CD4-positive, CD25-positive, alpha-beta regulatory T cell (primary cell): Measurements from ENCODE around the gene NTRK3. TPM values are rescaled to one million over a fixed set of nuclear protein-coding genes. Genes with fewer than 3 reads are reported as not detected.

ENCODE experiments used
- ATAC-seq, 2 donors: fragments of 150-1000 bp; cut with Tn5 transposase; one replicate each; pipeline ENCODE4 v1.10.0; 2021; ENCODE audit warnings: low read depth in 2 of 2, moderate number of reproducible peaks in 2 of 2, moderate library complexity in 1 of 2
- DNase-seq, 3 donors: peaks; one replicate each; pipeline versions ENCODE4 v3.0.0 to v3.0.0-alpha.2; 2012 to 2022; ENCODE audit warnings: mixed read lengths in 1 of 3
- H3K27ac ChIP-seq: one replicate; pipeline ENCODE4 v1.7.0; 2013; ENCODE audit warnings: mild to moderate bottlenecking, low read length; ENCODE audit not compliant: insufficient read depth, poor library complexity, severe bottlenecking
- H3K27me3 ChIP-seq: one replicate; pipeline ENCODE4 v1.7.0; 2013; ENCODE audit warnings: low read length; ENCODE audit not compliant: control insufficient read depth, insufficient read depth
- H3K36me3 ChIP-seq: one replicate; pipeline ENCODE4 v1.7.0; 2013; ENCODE audit warnings: mild to moderate bottlenecking, low read length, moderate library complexity; ENCODE audit not compliant: control insufficient read depth, insufficient read depth
- H3K4me1 ChIP-seq: 2 replicates; pipeline ENCODE4 v1.7.0; 2013; ENCODE audit warnings: mild to moderate bottlenecking, low read length; ENCODE audit not compliant: insufficient read depth, control insufficient read depth, poor library complexity, severe bottlenecking
- H3K4me3 ChIP-seq: one replicate; pipeline ENCODE4 v1.7.0; 2013; ENCODE audit warnings: low read depth, mild to moderate bottlenecking, low read length, moderate library complexity
- H3K9me3 ChIP-seq, 2 experiments: 1 replicate in 1 of 2; 2 replicates in 1 of 2; pipeline ENCODE4 v1.7.0; 2013; ENCODE audit warnings: low read length in 2 of 2, mild to moderate bottlenecking in 1 of 2, moderate library complexity in 1 of 2; ENCODE audit not compliant: control insufficient read depth in 2 of 2
- H3K27ac Mint-ChIP-seq, 3 donors: one replicate each; pipeline ENCODE4 v1.8.0; 2020 to 2022; ENCODE audit warnings: mild to moderate bottlenecking in 3 of 3, mixed read lengths in 3 of 3, moderate library complexity in 2 of 3
- H3K27me3 Mint-ChIP-seq: one replicate; pipeline ENCODE4 v1.8.0; 2022; ENCODE audit warnings: mild to moderate bottlenecking, mixed read lengths
- H3K36me3 Mint-ChIP-seq: one replicate; pipeline ENCODE4 v1.8.0; 2020; ENCODE audit warnings: mixed read lengths
- H3K4me1 Mint-ChIP-seq, 4 donors: one replicate each; pipeline ENCODE4 v1.8.0; 2020 to 2022; ENCODE audit warnings: mixed read lengths in 4 of 4, mild to moderate bottlenecking in 1 of 4
- H3K4me3 Mint-ChIP-seq, 4 donors: one replicate each; pipeline ENCODE4 v1.8.0; 2020 to 2022; ENCODE audit warnings: mild to moderate bottlenecking in 4 of 4, mixed read lengths in 4 of 4, moderate library complexity in 3 of 4
- H3K9me3 Mint-ChIP-seq, 7 donors: one replicate each; pipeline ENCODE4 v1.8.0; 2020 to 2022; ENCODE audit warnings: mixed read lengths in 7 of 7, mild to moderate bottlenecking in 3 of 7, moderate library complexity in 2 of 7
- polyA plus RNA-seq, 4 donors: library from polyadenylated mRNA; unstranded; fragments of 300-500 nt; fragmentation: Illumina TruSeq; gene quantifications; one replicate each; pipeline ENCODE4 v1.2.3, GENCODE V29; 2021
- total RNA-seq: library from RNA; stranded (reverse); gene quantifications from one replicate; pipeline ENCODE4 v1.2.3, GENCODE V29; 2022

Gene NTRK3
- total and polyA plus RNA-seq, 5 donors from 2014 or later = not detected

- no peaks in the 10 kb centered on the region for H3K4me1 ChIP-seq
- no peaks in the 10 kb centered on the region for H3K9me3 ChIP-seq
- no peak for ATAC-seq
- peaks cover 1% of the 10 kb centered on the region for H3K27me3 ChIP-seq
- Mint-ChIP-seq H3K27me3 (peaks cover 9% of the 10 kb centered on the region), H3K36me3 (no peaks in the 10 kb centered on the region), H3K9me3 (peaks cover 0 to 3% (median 0%) of the 10 kb centered on the region in 7 donors), H3K27ac (no peak overlapping the region), H3K4me3 (no peak overlapping the region), H3K4me1 (no peaks in the 10 kb centered on the region)
- no peak overlapping the region for H3K27ac ChIP-seq
- DNase-seq = no peak
- no peaks in the 10 kb centered on the region for H3K36me3 ChIP-seq
- no peak overlapping the region for H3K4me3 ChIP-seq
These were observed 21.8 kb downstream of the NTRK3 start for GRCh38 chr15:88234711-88235110.

GRCh38 chr15:88233921-88234320 lies 22.6 kb downstream of the NTRK3 start:
- H3K9me3 ChIP-seq = no peaks in the 10 kb centered on the region
- no peaks in the 10 kb centered on the region for H3K36me3 Mint-ChIP-seq
- no peaks in the 10 kb centered on the region for H3K36me3 ChIP-seq
- DNase-seq = no peak
- no peak overlapping the region for H3K27ac ChIP-seq
- H3K4me3 ChIP-seq = no peak overlapping the region
- H3K4me1 ChIP-seq = no peaks in the 10 kb centered on the region
- H3K27me3 ChIP-seq = peaks cover 2% of the 10 kb centered on the region
- H3K27ac Mint-ChIP-seq = no peak overlapping the region
- no peaks in the 10 kb centered on the region for H3K4me1 Mint-ChIP-seq
- no peak overlapping the region for H3K4me3 Mint-ChIP-seq
- peaks cover 9% of the 10 kb centered on the region for H3K27me3 Mint-ChIP-seq
- H3K9me3 Mint-ChIP-seq = peaks cover 0 to 3% (median 0%) of the 10 kb centered on the region in 7 donors
- no peak for ATAC-seq

GRCh38 chr15:88232771-88233201 lies 23.8 kb downstream of the NTRK3 start:
- Histone ChIP-seq H3K27ac (no peak overlapping the region), H3K27me3 (peaks cover 2% of the 10 kb centered on the region), H3K4me1 (no peaks in the 10 kb centered on the region), H3K9me3 (no peaks in the 10 kb centered on the region), H3K36me3 (no peaks in the 10 kb centered on the region), H3K4me3 (no peak overlapping the region)
- DNase-seq (no peak), ATAC-seq (no peak)
- Mint-ChIP-seq H3K27me3 (peaks cover 16% of the 10 kb centered on the region), H3K27ac (no peak overlapping the region), H3K36me3 (no peaks in the 10 kb centered on the region), H3K4me1 (no peaks in the 10 kb centered on the region), H3K9me3 (peaks cover 0 to 3% (median 0%) of the 10 kb centered on the region in 7 donors), H3K4me3 (no peak overlapping the region)

- no peaks in the 10 kb centered on the region for H3K9me3 ChIP-seq
- H3K4me1 ChIP-seq = no peaks in the 10 kb centered on the region
- no peaks in the 10 kb centered on the region for H3K4me1 Mint-ChIP-seq
- no peaks in the 10 kb centered on the region for H3K36me3 ChIP-seq
- H3K36me3 Mint-ChIP-seq = no peaks in the 10 kb centered on the region
- H3K9me3 Mint-ChIP-seq = peaks cover 0 to 3% (median 0%) of the 10 kb centered on the region in 7 donors
- ATAC-seq (no peak), DNase-seq (no peak)
- peaks cover 16% of the 10 kb centered on the region for H3K27me3 Mint-ChIP-seq
- no peak overlapping the region for H3K27ac Mint-ChIP-seq
- H3K4me3 Mint-ChIP-seq = no peak overlapping the region
- peaks cover 2% of the 10 kb centered on the region for H3K27me3 ChIP-seq
- no peak overlapping the region for H3K4me3 ChIP-seq
- no peak overlapping the region for H3K27ac ChIP-seq
These were observed 24.5 kb downstream of the NTRK3 start for GRCh38 chr15:88231909-88232644.

GRCh38 chr15:88230823-88231222 lies 25.7 kb downstream of the NTRK3 start:
- no peaks in the 10 kb centered on the region for H3K4me1 Mint-ChIP-seq
- Histone ChIP-seq H3K4me1 (no peaks in the 10 kb centered on the region), H3K27ac (no peak overlapping the region), H3K36me3 (no peaks in the 10 kb centered on the region), H3K4me3 (no peak overlapping the region), H3K9me3 (no peaks in the 10 kb centered on the region), H3K27me3 (peaks cover 2% of the 10 kb centered on the region)
- H3K27me3 Mint-ChIP-seq = peaks cover 11% of the 10 kb centered on the region
- H3K36me3 Mint-ChIP-seq = no peaks in the 10 kb centered on the region
- DNase-seq (no peak), ATAC-seq (no peak)
- H3K9me3 Mint-ChIP-seq = peaks cover 0 to 3% (median 0%) of the 10 kb centered on the region in 7 donors
- H3K4me3 Mint-ChIP-seq = no peak overlapping the region
- H3K27ac Mint-ChIP-seq = no peak overlapping the region

- DNase-seq = no peak
- no peak overlapping the region for H3K4me3 Mint-ChIP-seq
These were observed 31.1 kb downstream of the NTRK3 start for GRCh38 chr15:88225461-88225860.

GRCh38 chr15:88223084-88223483 lies 33.5 kb downstream of the NTRK3 start:
- Mint-ChIP-seq H3K36me3 (no peaks in the 10 kb centered on the region), H3K27me3 (peaks cover 3% of the 10 kb centered on the region)

More at GRCh38 chr15:88225461-88225860, 31.1 kb downstream of the NTRK3 start:
- H3K27me3 ChIP-seq = peaks cover 2% of the 10 kb centered on the region
- Mint-ChIP-seq H3K9me3 (peaks cover 0 to 2% (median 0%) of the 10 kb centered on the region in 7 donors), H3K4me1 (peaks cover 0 to 3% (median 0%) of the 10 kb centered on the region in 4 donors), H3K36me3 (no peaks in the 10 kb centered on the region), H3K27me3 (peaks cover 7% of the 10 kb centered on the region), H3K27ac (peak overlapping the region in 1 of 3 donors; percentile 8)
- no peak overlapping the region for H3K27ac ChIP-seq
- H3K4me3 ChIP-seq = no peak overlapping the region
- no peaks in the 10 kb centered on the region for H3K36me3 ChIP-seq
- H3K9me3 ChIP-seq = no peaks in the 10 kb centered on the region
- H3K4me1 ChIP-seq = no peaks in the 10 kb centered on the region
- no peak for ATAC-seq

GRCh38 chr15:88221836-88222235 lies 34.7 kb downstream of the NTRK3 start:
- ATAC-seq (no peak), DNase-seq (no peak)
- H3K9me3 Mint-ChIP-seq = peaks cover 0 to under 1% (median 0%) of the 10 kb centered on the region in 7 donors
- Histone ChIP-seq H3K27ac (no peak overlapping the region), H3K4me3 (no peak overlapping the region), H3K27me3 (no peaks in the 10 kb centered on the region), H3K9me3 (no peaks in the 10 kb centered on the region), H3K4me1 (no peaks in the 10 kb centered on the region), H3K36me3 (no peaks in the 10 kb centered on the region)
- H3K4me1 Mint-ChIP-seq = peaks cover 0 to 3% (median 0%) of the 10 kb centered on the region in 4 donors
- H3K27me3 Mint-ChIP-seq = no peaks in the 10 kb centered on the region
- no peaks in the 10 kb centered on the region for H3K36me3 Mint-ChIP-seq
- H3K4me3 Mint-ChIP-seq = no peak overlapping the region
- no peak overlapping the region for H3K27ac Mint-ChIP-seq

More at GRCh38 chr15:88223084-88223483, 33.5 kb downstream of the NTRK3 start:
- DNase-seq (no peak), ATAC-seq (no peak)
- no peak overlapping the region for H3K4me3 Mint-ChIP-seq
- H3K9me3 Mint-ChIP-seq = no peaks in the 10 kb centered on the region
- H3K9me3 ChIP-seq = no peaks in the 10 kb centered on the region
- no peaks in the 10 kb centered on the region for H3K36me3 ChIP-seq
- no peaks in the 10 kb centered on the region for H3K4me1 ChIP-seq
- no peak overlapping the region for H3K27ac ChIP-seq
- peaks cover 0 to 3% (median 0%) of the 10 kb centered on the region in 4 donors for H3K4me1 Mint-ChIP-seq
- no peak overlapping the region for H3K27ac Mint-ChIP-seq
- no peaks in the 10 kb centered on the region for H3K27me3 ChIP-seq
- no peak overlapping the region for H3K4me3 ChIP-seq
